Measurements from ENCODE around the gene CDC20B. TPM values are rescaled to one million over a fixed set of nuclear protein-coding genes. Genes with fewer than 3 reads are reported as not detected.
"Not testable (repeated sequence)": the region's sequence is repeated elsewhere in the genome, so short reads cannot be mapped to it uniquely, and the experiment has no call there.

CDC20B gene
- total and polyA plus RNA-seq, 10 donors, result not detected

DNA sequence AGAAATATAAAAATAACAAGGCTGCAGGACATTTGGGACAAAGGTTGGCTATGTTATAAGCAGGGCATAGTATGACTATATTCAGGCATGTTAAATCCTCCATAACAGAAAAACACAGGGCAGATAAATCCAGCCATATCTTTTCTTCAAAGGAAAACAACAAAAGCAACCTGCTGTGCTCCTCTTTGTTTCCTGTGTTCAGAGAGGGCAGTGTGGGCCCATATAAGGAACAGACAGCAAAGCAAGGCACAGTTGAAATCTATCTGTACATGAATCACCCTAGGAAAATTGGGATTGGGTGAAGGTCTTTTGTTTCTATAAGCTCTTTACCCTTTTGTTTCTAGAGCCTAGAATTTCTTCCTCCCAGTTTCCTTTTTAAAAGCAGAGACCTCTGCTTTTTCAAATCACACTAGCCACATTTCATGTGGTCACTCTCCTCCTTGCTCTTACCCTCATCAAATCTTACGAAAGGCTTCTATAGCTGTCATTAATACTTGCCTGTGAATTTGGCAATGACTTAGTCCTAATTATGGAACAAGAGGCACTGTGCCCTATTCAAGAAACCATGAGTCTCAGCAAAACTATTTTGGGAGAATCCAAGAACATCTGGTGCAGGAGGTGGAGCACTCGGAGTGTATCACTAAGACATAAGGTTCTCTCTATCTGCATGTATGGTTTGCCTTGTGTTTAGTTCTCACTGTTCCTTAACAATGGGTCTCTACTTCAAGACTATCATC, 68.8 kb downstream of the CDC20B start:
- intact Hi-C loops (cut with DNase I; ENCODE audit: low total_unique reads), result no loop called here
- TF ChIP-seq CTCF (IDR thresholded peaks at IDR 0.05 in 8 of 11, conservative IDR thresholded peaks at IDR 0.05 in 3 of 11), result no peak
- no peak for TF ChIP-seq POLR2AphosphoS5 (IDR thresholded peaks at IDR 0.05)
- TF ChIP-seq POLR2A (IDR thresholded peaks at IDR 0.05), result no peak
- Histone ChIP-seq H3K4me1 (peaks cover 0 to 26% (median 0%) of the 10 kb centered on the region in 6 donors), H3K36me3 (peaks cover 0 to 21% (median 0%) of the 10 kb centered on the region in 6 donors), H3K4me3 (peak overlapping the region in 6 of 8 donors; percentile 13 to 64 (median 30)), H3K27me3 (replicated peaks in 1 of 7) (peaks cover 0 to 5% (median 0%) of the 10 kb centered on the region in 7 donors), H3K9me3 (peaks cover 0 to 4% (median 0%) of the 10 kb centered on the region in 8 donors), H3K27ac (peak overlapping the region in 4 of 8 donors; percentile 10 to 84 (median 76))
- 76 to 88% (median 85%) methylated on average over 2 of the region's 2 CpGs for WGBS, 5 donors
- DNase-seq, result no peak

DNA sequence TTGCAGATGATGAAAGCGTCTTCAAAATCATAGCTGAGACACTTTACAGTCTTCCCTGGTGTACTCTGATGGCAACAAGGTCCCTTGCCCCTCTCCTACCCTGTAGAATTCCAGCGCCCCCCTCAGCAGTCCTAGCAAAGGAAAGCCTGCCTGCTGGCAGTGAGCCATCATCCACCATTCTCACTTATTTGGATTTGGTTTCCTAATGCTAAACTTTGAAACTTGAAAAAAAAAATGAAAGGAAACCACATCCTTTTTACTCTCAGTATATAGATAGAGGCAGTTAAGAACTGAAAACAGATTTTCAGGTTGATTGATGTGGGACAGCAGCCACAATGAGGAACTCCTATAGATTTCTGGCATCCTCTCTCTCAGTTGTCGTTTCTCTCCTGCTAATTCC, 70.6 kb downstream of the CDC20B start, which contains the start of gene GZMA:
GZMA (plus strand) TSS at position 299 of the 400 bp plus-strand sequence; CDS start at position 336, 37 bp downstream.
- intact Hi-C loops (cut with DNase I; ENCODE audit: low total_unique reads), result no loop called here
- DNase-seq, result no peak
- Histone ChIP-seq H3K36me3 (peaks cover 0 to 3% (median 0%) of the 10 kb centered on the region in 6 donors), H3K4me1 (peaks cover 0 to 28% (median 0%) of the 10 kb centered on the region in 6 donors), H3K27ac (peak within 1 kb of the TSS in 5 of 8 donors; percentile 63 to 84 (median 75)), H3K9me3 (peaks cover 0 to 11% (median 0%) of the 10 kb centered on the region in 8 donors), H3K4me3 (peak within 1 kb of the TSS in 7 of 8 donors; percentile 13 to 64 (median 30)), H3K27me3 (replicated peaks in 1 of 7) (peaks cover 0 to 5% (median 0%) of the 10 kb centered on the region in 7 donors)
- 21 to 31% (median 26%) methylated on average over 3 of the region's 3 CpGs for WGBS, 5 donors
- TF ChIP-seq POLR2A (IDR thresholded peaks at IDR 0.05) (no peak), CTCF (IDR thresholded peaks at IDR 0.05 in 8 of 11, conservative IDR thresholded peaks at IDR 0.05 in 3 of 11) (no peak), POLR2AphosphoS5 (IDR thresholded peaks at IDR 0.05) (no peak)

DNA sequence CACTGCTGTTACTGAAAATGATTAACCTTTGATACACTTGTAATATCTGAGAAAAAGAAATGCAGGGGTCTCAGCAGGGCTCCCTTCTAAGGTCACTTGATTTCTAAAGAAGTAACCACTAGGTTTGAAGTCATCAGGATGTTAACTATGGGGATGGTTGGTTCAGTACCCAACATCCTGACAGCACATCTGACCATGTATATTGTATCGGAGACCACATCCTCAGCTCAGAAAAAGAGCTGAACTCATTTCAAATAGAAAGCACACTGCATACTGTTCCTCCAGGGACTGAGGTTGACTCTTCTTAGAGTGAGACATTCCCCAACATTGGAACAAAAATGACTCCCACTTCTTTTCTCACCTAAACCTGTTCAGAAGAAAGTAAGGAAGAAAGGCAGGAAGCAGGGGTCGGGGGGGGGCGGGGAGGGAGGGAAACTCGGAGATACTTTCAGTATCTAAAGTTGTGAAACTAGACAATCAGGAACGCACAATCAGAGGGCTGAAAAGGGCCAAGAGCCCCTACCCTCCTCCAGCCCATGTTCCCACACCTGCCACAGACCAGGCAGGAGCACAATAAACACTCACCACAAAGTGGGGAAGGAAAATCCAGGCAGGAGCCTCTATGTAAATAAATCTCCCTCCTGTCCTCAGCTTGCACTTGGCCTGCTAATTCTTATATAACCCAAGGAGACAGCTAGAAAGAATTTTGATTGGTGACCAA, 71.3 kb downstream of the CDC20B start:
- Histone ChIP-seq H3K4me1 (peaks cover 0 to 32% (median 0%) of the 10 kb centered on the region in 6 donors), H3K27ac (peak overlapping the region in 5 of 8 donors; percentile 63 to 84 (median 75)), H3K4me3 (peak overlapping the region in 4 of 8 donors; percentile 8 to 64 (median 26))

DNA sequence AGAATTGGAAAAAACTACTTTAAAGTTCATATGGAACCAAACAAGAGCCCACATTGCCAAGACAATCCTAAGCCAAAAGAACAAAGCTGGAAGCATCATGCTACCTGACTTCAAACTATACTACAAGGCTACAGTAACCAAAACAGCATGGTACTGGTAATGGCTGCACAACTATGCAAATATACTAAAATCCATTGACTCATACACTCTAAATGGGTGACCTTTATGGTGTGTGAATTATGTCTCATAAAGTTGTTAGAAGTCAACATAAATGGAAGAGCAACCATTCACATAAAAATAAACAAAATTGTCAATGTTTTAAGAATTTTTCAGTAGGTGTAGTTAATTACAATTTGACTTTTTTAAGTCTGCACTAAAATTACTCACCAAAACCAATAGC, 71.8 kb downstream of the CDC20B start:
- intact Hi-C loops (cut with DNase I; ENCODE audit: low total_unique reads); H3K4me3 ChIP-seq; H3K36me3 ChIP-seq; DNase-seq; H3K27me3 ChIP-seq (replicated peaks in 1 of 7): not testable (repeated sequence)
- H3K9me3 ChIP-seq, result peaks cover 0 to 11% (median 0%) of the 10 kb centered on the region in 8 donors
- peaks cover 0 to 37% (median 0%) of the 10 kb centered on the region in 6 donors for H3K4me1 ChIP-seq
- peak overlapping the region in 5 of 8 donors; percentile 7 to 84 (median 75) for H3K27ac ChIP-seq

More for the DNA sequence above, 71.3 kb downstream of the CDC20B start:
- H3K27me3 ChIP-seq (replicated peaks in 1 of 7), result peaks cover 0 to 5% (median 0%) of the 10 kb centered on the region in 7 donors
- peaks cover 0 to 11% (median 0%) of the 10 kb centered on the region in 8 donors for H3K9me3 ChIP-seq
- intact Hi-C loops (cut with DNase I; ENCODE audit: low total_unique reads), result no loop called here
- no peak for DNase-seq
- no peaks in the 10 kb centered on the region for H3K36me3 ChIP-seq
- WGBS, 5 donors, result 9 to 32% (median 20%) methylated on average over 5 of the region's 5 CpGs
- TF ChIP-seq CTCF (IDR thresholded peaks at IDR 0.05 in 8 of 11, conservative IDR thresholded peaks at IDR 0.05 in 3 of 11), result no peak

Measured in spleen (tissue), 11 donors.